OCI-LY3 (cell line): ENCODE results near the gene LONP1.

Experiments
- H2AFZ ChIP-seq: fragments of 200-600, 300-600 bp; shearing (Covaris generic); 2 replicates; pipeline ENCODE4 v1.6.0; 2014; ENCODE audit warnings: antibody characterized with exemption, low read depth, low read length
- H3K27ac ChIP-seq: fragments of 200-600, 300-600 bp; sonication (generic); 2 replicates; pipeline ENCODE4 v1.5.1; 2014; ENCODE audit warnings: mild to moderate bottlenecking, low read length, moderate library complexity, mixed read lengths
- H3K27me3 ChIP-seq: fragments of 200-600, 300-600 bp; sonication (generic); 2 replicates; pipeline ENCODE4 v1.6.1; 2014; ENCODE audit warnings: low read depth, low read length, mixed read lengths
- H3K36me3 ChIP-seq: fragments of 200-600, 300-600 bp; sonication (generic); replicated peaks from 2 replicates; pipeline ENCODE3; 2014; ENCODE audit warnings: low read depth, low read length, mixed read lengths
- H3K4me1 ChIP-seq: fragments of 300-600, 200-600 bp; sonication (generic); 2 replicates; pipeline ENCODE4 v1.6.1; 2014; ENCODE audit warnings: low read length, mixed read lengths
- H3K4me2 ChIP-seq: fragments of 200-600, 300-600 bp; sonication (generic); 2 replicates; pipeline ENCODE4 v1.6.1; 2014; ENCODE audit warnings: low read length, mixed read lengths
- H3K4me3 ChIP-seq: fragments of 300-600, 200-600 bp; sonication (generic); 2 replicates; pipeline ENCODE4 v1.5.1; 2014; ENCODE audit warnings: antibody characterized with exemption, mild to moderate bottlenecking, low read length, moderate library complexity
- H3K79me2 ChIP-seq: fragments of 300-600, 200-600 bp; shearing (Covaris generic); 2 replicates; pipeline ENCODE4 v1.6.1; 2014; ENCODE audit warnings: mild to moderate bottlenecking, low read length, mixed read lengths
- H3K9ac ChIP-seq: fragments of 300-600, 200-600 bp; shearing (Covaris generic); 2 replicates; pipeline ENCODE4 v1.6.0; 2014; ENCODE audit warnings: mild to moderate bottlenecking, low read length, moderate library complexity
- H3K9me3 ChIP-seq: fragments of 200-600, 300-600 bp; shearing (Covaris generic); 2 replicates; pipeline ENCODE4 v1.6.1; 2014; ENCODE audit warnings: low read length, mixed read lengths; ENCODE audit not compliant: insufficient read depth
- H4K20me1 ChIP-seq: fragments of 200-600, 300-600 bp; sonication (generic); 2 replicates; pipeline ENCODE4 v1.6.1; 2016; ENCODE audit warnings: low read length, mixed read lengths; ENCODE audit not compliant: insufficient read depth
- EZH2phosphoT487 ChIP-seq: fragments of 200-600 bp; shearing (Covaris generic); IDR thresholded peaks from 2 replicates; pipeline ENCODE4 v1.6.1; 2018; ENCODE audit warnings: antibody characterized with exemption, mixed run types, low read depth
- TF ChIP-seq, protein P1 (sequence below): fragments of 200-600, 300-600 bp; sonication (generic); IDR thresholded peaks from 2 replicates; pipeline ENCODE4 v1.5.1; 2014; ENCODE audit warnings: antibody characterized with exemption, low read length, low read depth

The LONP1 gene

GRCh38 chr19:5693195-5694166 is 26.5 kb downstream of the LONP1 start:
- no peak overlapping the region for H3K9ac ChIP-seq
- H3K36me3 ChIP-seq = peaks cover 71% of the 10 kb centered on the region
- peaks cover 17% of the 10 kb centered on the region for H3K4me1 ChIP-seq
- no peak overlapping the region; the same call in 1 of the 2 replicates for H3K27ac ChIP-seq
- H3K4me2 ChIP-seq = peak overlapping the region; percentile 87
- peaks cover 73% of the 10 kb centered on the region for H3K79me2 ChIP-seq
- H3K4me3 ChIP-seq = peak overlapping the region; percentile 91; the same call in 1 of the 2 replicates
- H3K9me3 ChIP-seq = no peaks in the 10 kb centered on the region
- H3K27me3 ChIP-seq = no peaks in the 10 kb centered on the region
- no peak overlapping the region for H2AFZ ChIP-seq
- no peak for TF ChIP-seq EZH2phosphoT487
- TF ChIP-seq, protein P1, sequence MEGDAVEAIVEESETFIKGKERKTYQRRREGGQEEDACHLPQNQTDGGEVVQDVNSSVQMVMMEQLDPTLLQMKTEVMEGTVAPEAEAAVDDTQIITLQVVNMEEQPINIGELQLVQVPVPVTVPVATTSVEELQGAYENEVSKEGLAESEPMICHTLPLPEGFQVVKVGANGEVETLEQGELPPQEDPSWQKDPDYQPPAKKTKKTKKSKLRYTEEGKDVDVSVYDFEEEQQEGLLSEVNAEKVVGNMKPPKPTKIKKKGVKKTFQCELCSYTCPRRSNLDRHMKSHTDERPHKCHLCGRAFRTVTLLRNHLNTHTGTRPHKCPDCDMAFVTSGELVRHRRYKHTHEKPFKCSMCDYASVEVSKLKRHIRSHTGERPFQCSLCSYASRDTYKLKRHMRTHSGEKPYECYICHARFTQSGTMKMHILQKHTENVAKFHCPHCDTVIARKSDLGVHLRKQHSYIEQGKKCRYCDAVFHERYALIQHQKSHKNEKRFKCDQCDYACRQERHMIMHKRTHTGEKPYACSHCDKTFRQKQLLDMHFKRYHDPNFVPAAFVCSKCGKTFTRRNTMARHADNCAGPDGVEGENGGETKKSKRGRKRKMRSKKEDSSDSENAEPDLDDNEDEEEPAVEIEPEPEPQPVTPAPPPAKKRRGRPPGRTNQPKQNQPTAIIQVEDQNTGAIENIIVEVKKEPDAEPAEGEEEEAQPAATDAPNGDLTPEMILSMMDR = no peak
- H4K20me1 ChIP-seq = peaks cover 74% of the 10 kb centered on the region

- H3K4me1 ChIP-seq = peaks cover 17% of the 10 kb centered on the region
- no peak for TF ChIP-seq EZH2phosphoT487
- TF ChIP-seq, protein P1 = no peak
- H3K9ac ChIP-seq = peak overlapping the region; percentile 91; the same call in 1 of the 2 replicates
- no peaks in the 10 kb centered on the region for H3K9me3 ChIP-seq
- no peak overlapping the region for H2AFZ ChIP-seq
- H3K27ac ChIP-seq = peak overlapping the region; percentile 78
- H3K4me2 ChIP-seq = peak overlapping the region; percentile 87
- H3K79me2 ChIP-seq = peaks cover 73% of the 10 kb centered on the region
- peaks cover 69% of the 10 kb centered on the region for H4K20me1 ChIP-seq
- peak overlapping the region; percentile 91 for H3K4me3 ChIP-seq
- H3K36me3 ChIP-seq = peaks cover 66% of the 10 kb centered on the region
- H3K27me3 ChIP-seq = no peaks in the 10 kb centered on the region
Observed at GRCh38 chr19:5692723-5693194, 27.2 kb downstream of the LONP1 start.

GRCh38 chr19:5691822-5692722 is 27.9 kb downstream of the LONP1 start:
- Histone ChIP-seq H3K27ac (peak overlapping the region; percentile 78), H3K79me2 (peaks cover 71% of the 10 kb centered on the region), H4K20me1 (peaks cover 66% of the 10 kb centered on the region)

More at GRCh38 chr19:5691822-5692722, 27.9 kb downstream of the LONP1 start:
- no peaks in the 10 kb centered on the region for H3K27me3 ChIP-seq
- no peak overlapping the region for H2AFZ ChIP-seq
- H3K9me3 ChIP-seq = no peaks in the 10 kb centered on the region
- no peak for TF ChIP-seq EZH2phosphoT487
- TF ChIP-seq, protein P1 = no peak
- peak overlapping the region; percentile 91 for H3K9ac ChIP-seq
- H3K4me3 ChIP-seq = peak overlapping the region; percentile 91
- H3K4me1 ChIP-seq = peaks cover 17% of the 10 kb centered on the region
- H3K36me3 ChIP-seq = peaks cover 64% of the 10 kb centered on the region
- peak overlapping the region; percentile 87 for H3K4me2 ChIP-seq
